ENCODE results near the gene AIM2.

DNA sequence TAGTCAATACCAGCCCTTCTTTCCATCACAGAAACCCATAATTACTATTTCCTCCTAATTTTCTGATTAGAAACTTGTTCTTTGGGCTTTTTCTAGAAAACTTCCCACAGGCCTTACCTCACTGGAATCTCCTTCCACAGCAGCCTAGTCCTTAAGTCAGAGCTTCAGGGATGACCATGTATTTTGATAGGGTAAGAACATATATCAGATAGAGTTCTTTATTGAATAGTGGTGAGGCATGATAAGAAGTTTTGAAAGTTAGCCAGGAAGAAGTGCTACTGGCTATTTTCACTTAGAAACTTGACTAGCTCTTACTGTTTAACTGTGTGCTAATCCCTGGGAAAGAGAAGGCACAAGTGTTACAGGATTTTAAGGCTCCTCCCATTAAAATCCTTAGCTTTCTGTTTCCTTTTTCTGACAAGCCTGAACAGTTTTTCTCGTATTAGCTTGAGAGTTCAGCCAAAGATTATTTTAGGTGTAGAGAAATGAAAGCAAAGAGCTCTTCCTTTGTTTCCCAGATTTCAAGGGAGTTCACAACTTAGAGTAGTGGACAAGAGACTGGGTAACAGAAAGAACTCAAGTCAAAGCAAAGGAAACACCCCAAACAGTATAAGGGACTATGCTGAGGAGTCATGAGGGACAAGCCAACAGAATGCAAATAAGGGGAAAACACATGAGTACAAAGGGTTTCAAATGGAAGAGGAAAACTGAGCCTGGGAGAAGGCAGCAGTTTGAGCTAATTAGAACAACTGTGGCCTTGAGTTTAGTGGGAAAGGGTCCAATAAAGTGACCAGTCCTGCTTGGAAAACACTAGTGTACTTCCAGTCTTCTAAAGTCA is 37.2 kb upstream of the AIM2 start:
- no peak for TF ChIP-seq POLR2A (IDR thresholded peaks at IDR 0.05; ENCODE audit: low read depth, low read length)
- no peak for TF ChIP-seq TAF1 (IDR thresholded peaks at IDR 0.05; ENCODE audit: borderline replicate concordance, low read depth, low read length)

All from GM12892 (cell line).